Gastrocnemius medialis (tissue), 4 donors: ENCODE measurements around the gene CNFN. TPM values are rescaled to one million over a fixed set of nuclear protein-coding genes. Genes with fewer than 3 reads are reported as not detected.
A peak's percentile ranks its signal among the peaks of the same experiment; 100 is the strongest.

Source experiments
- ATAC-seq, 2 donors: fragments of 150-250 bp; one replicate each; pipeline ENCODE4 v1.9.1; 2016
- DNase-seq, 2 donors: peaks; one replicate each; pipeline ENCODE4 v3.0.0-alpha.2; 2019
- H3K27ac ChIP-seq, 4 donors: fragments of 200-600 bp; sonication (generic); 1 replicate in 1 of 4; 2 replicates in 3 of 4; pipeline ENCODE4 v1.5.1; 2016 to 2018; ENCODE audit warnings: mild to moderate bottlenecking in 2 of 4, moderate library complexity in 1 of 4
- H3K27me3 ChIP-seq, 3 donors: fragments of 200-600 bp; sonication (generic) in 2 of 3; 1 replicate in 1 of 3; 2 replicates in 2 of 3; pipeline versions ENCODE4 v1.5.1 to v1.6.0; 2016 to 2019; ENCODE audit warnings: mild to moderate bottlenecking in 1 of 3, moderate library complexity in 1 of 3
- H3K36me3 ChIP-seq, 2 donors: fragments of 200-600 bp; sonication (generic) in 1 of 2; one replicate each; pipeline ENCODE4 v1.5.1; 2017 to 2018
- H3K4me1 ChIP-seq, 2 donors: fragments of 200-600 bp; sonication (generic) in 1 of 2; one replicate each; pipeline ENCODE4 v1.5.1; 2016 to 2017; ENCODE audit warnings: mild to moderate bottlenecking in 2 of 2
- H3K4me3 ChIP-seq, 4 donors: fragments of 200-600 bp; sonication (generic) in 3 of 4; 1 replicate in 1 of 4; 2 replicates in 3 of 4; pipeline ENCODE4 v1.5.1; 2016 to 2019; ENCODE audit warnings: mild to moderate bottlenecking in 2 of 4
- H3K9me3 ChIP-seq, 3 donors: fragments of 200-600 bp; sonication (generic) in 2 of 3; 1 replicate in 1 of 3; 2 replicates in 2 of 3; pipeline ENCODE4 v1.5.1; 2016 to 2019
- POLR2A ChIP-seq, 2 donors: fragments of 450-650 bp; IDR thresholded peaks; one replicate each; pipeline ENCODE4 v1.6.1; 2017; ENCODE audit warnings: antibody characterized with exemption in 2 of 2, mild to moderate bottlenecking in 2 of 2, moderate library complexity in 2 of 2
- in situ Hi-C, 4 donors: fragments of 200-750 bp; cut with MboI; loops; one replicate each; pipeline versions ENCODE4 v1.15.0 to v1.8.0; 2017; ENCODE audit warnings: low sequenced_read_pairs in 4 of 4
- intact Hi-C: fragments of 100-400 bp; cut with DNase I; formaldehyde crosslinking; loops from one replicate; pipeline ENCODE4 v1.15.1; 2023; ENCODE audit warnings: low total_unique reads
- total RNA-seq, 4 donors: library from RNA; depleted of rRNA; stranded (reverse); fragments of >200 nt; gene quantifications; one replicate each; pipeline versions ENCODE4 v1.1.0 to v1.2.3, GENCODE V29; 2016
- TF ChIP-seq, protein P1 (sequence below), 5 experiments: fragments of 450-650 bp in 3 of 5; fragments of 200-600 bp in 2 of 5; sonication (generic) in 2 of 5; IDR thresholded peaks in 4 of 5; conservative IDR thresholded peaks in 1 of 5; 1 replicate in 4 of 5; 2 replicates in 1 of 5; pipeline ENCODE4 v1.5.1; 2016 to 2019; ENCODE audit warnings: antibody characterized with exemption in 5 of 5, mild to moderate bottlenecking in 3 of 5, moderate library complexity in 3 of 5

Gene CNFN
- total RNA-seq, 4 donors from 2014 or later = not detected

DNA sequence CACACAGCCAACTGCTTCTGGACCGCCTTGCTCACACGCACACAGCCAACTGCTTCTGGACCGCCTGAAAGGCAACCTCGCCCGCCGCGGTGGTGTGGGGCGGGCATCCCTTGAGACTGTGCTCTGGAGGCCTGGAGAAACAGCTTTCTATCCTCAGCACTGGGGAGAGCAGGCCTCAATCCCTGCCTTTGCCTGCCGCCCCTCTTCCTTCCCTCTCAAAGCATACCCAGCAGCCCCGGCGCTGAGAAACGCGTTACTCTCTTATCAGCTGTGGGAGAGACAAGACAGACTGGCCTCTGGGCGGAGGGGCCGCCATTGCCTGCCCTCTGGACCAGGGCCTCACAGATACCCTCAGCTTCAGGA lies 34.2 kb upstream of the CNFN start:
- Histone ChIP-seq H3K27ac (peak overlapping the region in 3 of 4 donors; percentile 68 to 71 (median 68)), H3K9me3 (no peaks in the 10 kb centered on the region), H3K27me3 (peaks cover 0 to 20% (median 0%) of the 10 kb centered on the region in 3 donors), H3K36me3 (no peaks in the 10 kb centered on the region), H3K4me1 (peaks cover 17 to 20% of the 10 kb centered on the region in 2 donors), H3K4me3 (peak overlapping the region in 3 of 4 donors; percentile 59 to 71 (median 66))
- ATAC-seq = no peak
- TF ChIP-seq, protein P1, sequence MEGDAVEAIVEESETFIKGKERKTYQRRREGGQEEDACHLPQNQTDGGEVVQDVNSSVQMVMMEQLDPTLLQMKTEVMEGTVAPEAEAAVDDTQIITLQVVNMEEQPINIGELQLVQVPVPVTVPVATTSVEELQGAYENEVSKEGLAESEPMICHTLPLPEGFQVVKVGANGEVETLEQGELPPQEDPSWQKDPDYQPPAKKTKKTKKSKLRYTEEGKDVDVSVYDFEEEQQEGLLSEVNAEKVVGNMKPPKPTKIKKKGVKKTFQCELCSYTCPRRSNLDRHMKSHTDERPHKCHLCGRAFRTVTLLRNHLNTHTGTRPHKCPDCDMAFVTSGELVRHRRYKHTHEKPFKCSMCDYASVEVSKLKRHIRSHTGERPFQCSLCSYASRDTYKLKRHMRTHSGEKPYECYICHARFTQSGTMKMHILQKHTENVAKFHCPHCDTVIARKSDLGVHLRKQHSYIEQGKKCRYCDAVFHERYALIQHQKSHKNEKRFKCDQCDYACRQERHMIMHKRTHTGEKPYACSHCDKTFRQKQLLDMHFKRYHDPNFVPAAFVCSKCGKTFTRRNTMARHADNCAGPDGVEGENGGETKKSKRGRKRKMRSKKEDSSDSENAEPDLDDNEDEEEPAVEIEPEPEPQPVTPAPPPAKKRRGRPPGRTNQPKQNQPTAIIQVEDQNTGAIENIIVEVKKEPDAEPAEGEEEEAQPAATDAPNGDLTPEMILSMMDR (IDR thresholded peaks at IDR 0.05 in 4 of 5, conservative IDR thresholded peaks at IDR 0.05 in 1 of 5) = no peak
- TF ChIP-seq POLR2A (IDR thresholded peaks at IDR 0.05) = no peak
- in situ Hi-C loops (no loop called here), intact Hi-C loops (no loop called here)
- no peak for DNase-seq

DNA sequence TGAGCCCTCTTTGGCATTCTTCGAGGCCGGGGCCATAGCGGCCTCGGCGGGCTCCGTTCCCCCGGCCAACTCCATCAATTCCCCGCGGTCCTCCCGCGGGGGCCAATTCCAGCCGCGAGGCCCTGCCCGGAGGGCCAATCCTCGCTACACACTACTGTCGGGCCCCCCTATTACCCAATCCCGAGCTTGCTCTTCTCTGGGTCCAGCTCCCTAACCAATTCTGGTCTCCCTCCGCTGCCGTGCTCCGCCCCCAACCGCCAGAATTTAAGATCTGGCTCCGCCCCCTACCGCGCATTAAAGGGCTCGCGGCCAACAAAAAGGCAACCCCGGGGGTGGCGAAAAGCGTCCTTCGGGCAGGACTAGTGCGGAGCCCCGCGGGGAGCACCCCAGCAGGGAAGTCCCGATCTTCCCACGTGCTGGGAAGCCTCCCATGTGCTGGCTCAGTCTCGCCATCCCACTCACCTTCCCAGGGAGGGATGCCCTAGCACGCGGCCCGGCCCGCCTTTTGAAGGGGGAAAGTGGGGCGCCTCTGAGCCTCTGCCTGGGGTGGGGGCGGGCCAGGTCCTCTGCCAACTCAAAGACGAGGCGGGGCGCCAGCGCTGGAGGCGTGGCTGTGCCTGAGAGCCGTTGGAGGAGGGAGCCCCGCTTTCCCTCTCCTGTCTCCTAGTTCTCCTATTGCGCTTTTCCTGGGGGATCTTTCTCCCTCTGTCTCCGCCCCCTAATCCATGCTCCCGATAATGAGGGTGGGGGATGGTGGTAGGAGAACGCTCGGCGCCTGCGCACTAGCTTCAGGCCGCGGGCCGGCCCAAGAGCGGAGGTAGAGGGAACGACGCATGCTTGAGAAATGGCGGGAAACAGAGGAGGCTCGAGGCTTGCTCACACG lies 33.6 kb upstream of the CNFN start:
- peak; percentile 95 for ATAC-seq
- Histone ChIP-seq H3K9me3 (no peaks in the 10 kb centered on the region), H3K4me1 (peaks cover 17 to 20% of the 10 kb centered on the region in 2 donors), H3K27me3 (peaks cover 0 to 20% (median 0%) of the 10 kb centered on the region in 3 donors), H3K27ac (peak overlapping the region; percentile 33 to 71 (median 68)), H3K36me3 (no peaks in the 10 kb centered on the region), H3K4me3 (peak overlapping the region; percentile 59 to 71 (median 66))
- peak; percentile 73 to 74 for DNase-seq
- in situ Hi-C loops = no loop called here
- TF ChIP-seq, protein P1 (IDR thresholded peaks at IDR 0.05 in 4 of 5, conservative IDR thresholded peaks at IDR 0.05 in 1 of 5) = no peak
- peak; percentile 18 to 63 for TF ChIP-seq POLR2A (IDR thresholded peaks at IDR 0.05)
- intact Hi-C loops = no loop called here

DNA sequence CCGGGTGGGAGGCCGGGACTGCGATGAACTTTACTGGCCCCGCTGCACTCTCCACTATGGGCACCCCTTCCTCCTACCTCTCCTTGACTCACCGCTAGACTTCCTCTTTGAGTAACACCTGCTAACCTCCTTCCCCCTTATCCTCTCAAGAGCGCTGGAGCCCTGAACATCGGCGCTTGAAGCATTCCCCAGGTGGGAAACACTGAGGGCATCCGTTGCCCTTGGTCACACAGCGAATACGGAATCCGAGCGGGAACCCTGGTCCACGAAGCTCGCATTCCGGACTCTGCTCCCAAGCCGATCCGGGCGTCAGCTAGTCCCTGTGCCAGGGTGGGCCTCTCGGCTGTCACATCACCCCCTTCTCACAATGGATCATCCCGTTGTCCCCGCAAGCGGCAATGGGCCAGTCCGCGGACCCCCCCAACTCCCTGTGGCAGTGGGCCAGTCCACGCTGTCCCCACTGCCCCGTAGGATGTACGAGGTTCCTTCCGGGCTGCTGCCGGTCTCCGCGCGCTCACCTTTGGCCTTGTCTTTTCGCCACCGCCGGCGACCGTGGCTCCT lies 32.9 kb upstream of the CNFN start:
- Histone ChIP-seq H3K9me3 (no peaks in the 10 kb centered on the region), H3K27me3 (peaks cover 0 to 20% (median 0%) of the 10 kb centered on the region in 3 donors), H3K4me1 (peaks cover 17 to 20% of the 10 kb centered on the region in 2 donors), H3K27ac (peak overlapping the region; percentile 33 to 71 (median 68)), H3K4me3 (peak overlapping the region; percentile 59 to 71 (median 66)), H3K36me3 (no peaks in the 10 kb centered on the region)
- TF ChIP-seq, protein P1 (IDR thresholded peaks at IDR 0.05 in 4 of 5, conservative IDR thresholded peaks at IDR 0.05 in 1 of 5) = no peak
- TF ChIP-seq POLR2A (IDR thresholded peaks at IDR 0.05) = no peak
- intact Hi-C loops (no loop called here), in situ Hi-C loops (no loop called here)
- DNase-seq (no peak), ATAC-seq (peak; percentile 25 to 28)

DNA sequence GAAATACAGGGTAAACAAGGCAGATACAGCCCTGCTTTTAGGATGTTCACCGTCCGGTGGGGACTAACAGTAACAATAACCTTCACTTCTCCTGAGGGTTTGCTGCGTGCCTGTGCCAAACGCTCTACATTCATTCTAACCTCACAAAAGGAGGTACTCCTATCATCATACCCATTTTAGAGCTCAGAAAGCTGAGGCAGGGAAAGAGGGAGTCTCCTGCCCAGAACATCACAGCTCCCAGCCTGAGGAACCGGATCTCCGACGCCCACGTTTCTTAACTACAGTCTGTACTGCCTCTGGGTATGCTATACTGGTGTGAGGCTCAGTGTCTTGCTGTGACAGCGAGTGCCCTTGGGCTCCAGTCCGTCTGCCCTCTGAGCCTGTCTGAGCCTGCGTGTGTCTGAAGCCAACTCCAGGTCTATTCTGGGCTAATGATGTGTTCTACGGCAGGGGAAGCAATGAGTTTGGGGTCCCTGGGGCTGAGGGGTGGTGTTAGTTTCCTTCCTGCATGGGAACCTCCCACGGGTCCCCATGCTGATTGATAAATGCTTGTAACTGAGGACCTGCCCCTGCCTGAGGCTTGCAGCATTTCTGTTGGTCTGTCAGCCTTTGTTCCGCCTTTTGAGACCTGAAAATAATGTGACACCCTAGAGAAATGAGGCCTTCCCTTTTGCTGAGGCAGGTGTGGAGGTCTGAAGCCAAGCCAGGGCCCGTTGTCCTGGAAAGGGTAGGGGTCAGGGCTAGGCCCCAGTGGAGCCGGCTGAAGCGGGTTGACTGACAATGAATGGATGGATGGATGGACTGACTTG lies 32.2 kb upstream of the CNFN start:
- Histone ChIP-seq H3K4me1 (peaks cover 17 to 20% of the 10 kb centered on the region in 2 donors), H3K4me3 (peak overlapping the region; percentile 59 to 71 (median 66)), H3K9me3 (no peaks in the 10 kb centered on the region), H3K36me3 (no peaks in the 10 kb centered on the region), H3K27me3 (peaks cover 0 to 20% (median 0%) of the 10 kb centered on the region in 3 donors), H3K27ac (peak overlapping the region; percentile 33 to 71 (median 68))
- in situ Hi-C loops (no loop called here), intact Hi-C loops (no loop called here)
- DNase-seq (no peak), ATAC-seq (peak in 1 of 2 donors; percentile 39)
- TF ChIP-seq, protein P1 (IDR thresholded peaks at IDR 0.05 in 4 of 5, conservative IDR thresholded peaks at IDR 0.05 in 1 of 5) = no peak
- TF ChIP-seq POLR2A (IDR thresholded peaks at IDR 0.05) = no peak
